ENCODE measurements around the gene BCKDK. TPM values are rescaled to one million over a fixed set of nuclear protein-coding genes. Genes with fewer than 3 reads are reported as not detected.

The BCKDK gene
- total RNA-seq, 2 donors from 2014 or later, result 18.3 to 61.0 TPM

GRCh38 chr16:31077592-31078396, 30.4 kb upstream of the BCKDK start:
- no peaks in the 10 kb centered on the region for H3K9me3 Mint-ChIP-seq
- peak overlapping the region; percentile 23 to 71 for H3K27ac Mint-ChIP-seq
- H3K36me3 Mint-ChIP-seq, result peaks cover 18 to 24% of the 10 kb centered on the region in 2 donors
- DNase-seq (ENCODE audit: low spot score in 2 of 2) (no peak), ATAC-seq (no peak)

GRCh38 chr16:31078597-31079341, 29.4 kb upstream of the BCKDK start:
- H3K36me3 Mint-ChIP-seq, result peaks cover 15 to 20% of the 10 kb centered on the region in 2 donors
- no peaks in the 10 kb centered on the region for H3K9me3 Mint-ChIP-seq
- peak overlapping the region; percentile 71 to 84 for H3K27ac Mint-ChIP-seq
- DNase-seq (ENCODE audit: low spot score in 2 of 2), result no peak
- ATAC-seq, result no peak

GRCh38 chr16:31079342-31079944, 28.7 kb upstream of the BCKDK start:
- peaks cover 13 to 18% of the 10 kb centered on the region in 2 donors for H3K36me3 Mint-ChIP-seq
- no peaks in the 10 kb centered on the region for H3K9me3 Mint-ChIP-seq
- H3K27ac Mint-ChIP-seq, result peak overlapping the region; percentile 71 to 84
- DNase-seq (ENCODE audit: low spot score in 2 of 2), result no peak
- ATAC-seq, result no peak

- ATAC-seq (no peak), DNase-seq (ENCODE audit: low spot score in 2 of 2) (no peak)
- Mint-ChIP-seq H3K27ac (peak overlapping the region in 1 of 2 donors; percentile 71), H3K36me3 (peaks cover 6 to 11% of the 10 kb centered on the region in 2 donors), H3K9me3 (no peaks in the 10 kb centered on the region)
Observed at GRCh38 chr16:31080035-31080629, 28.1 kb upstream of the BCKDK start.

GRCh38 chr16:31080756-31081419, 27.3 kb upstream of the BCKDK start:
- peaks cover 6 to 9% of the 10 kb centered on the region in 2 donors for H3K36me3 Mint-ChIP-seq
- no peak for DNase-seq (ENCODE audit: low spot score in 2 of 2)
- H3K27ac Mint-ChIP-seq, result peak overlapping the region; percentile 44 to 71

GRCh38 chr16:31081428-31082351, 26.5 kb upstream of the BCKDK start:
- H3K27ac Mint-ChIP-seq, result peak overlapping the region; percentile 48 to 71
- ATAC-seq, result no peak
- no peaks in the 10 kb centered on the region for H3K9me3 Mint-ChIP-seq

More at GRCh38 chr16:31080756-31081419, 27.3 kb upstream of the BCKDK start:
- H3K9me3 Mint-ChIP-seq, result no peaks in the 10 kb centered on the region
- ATAC-seq, result no peak

DNA sequence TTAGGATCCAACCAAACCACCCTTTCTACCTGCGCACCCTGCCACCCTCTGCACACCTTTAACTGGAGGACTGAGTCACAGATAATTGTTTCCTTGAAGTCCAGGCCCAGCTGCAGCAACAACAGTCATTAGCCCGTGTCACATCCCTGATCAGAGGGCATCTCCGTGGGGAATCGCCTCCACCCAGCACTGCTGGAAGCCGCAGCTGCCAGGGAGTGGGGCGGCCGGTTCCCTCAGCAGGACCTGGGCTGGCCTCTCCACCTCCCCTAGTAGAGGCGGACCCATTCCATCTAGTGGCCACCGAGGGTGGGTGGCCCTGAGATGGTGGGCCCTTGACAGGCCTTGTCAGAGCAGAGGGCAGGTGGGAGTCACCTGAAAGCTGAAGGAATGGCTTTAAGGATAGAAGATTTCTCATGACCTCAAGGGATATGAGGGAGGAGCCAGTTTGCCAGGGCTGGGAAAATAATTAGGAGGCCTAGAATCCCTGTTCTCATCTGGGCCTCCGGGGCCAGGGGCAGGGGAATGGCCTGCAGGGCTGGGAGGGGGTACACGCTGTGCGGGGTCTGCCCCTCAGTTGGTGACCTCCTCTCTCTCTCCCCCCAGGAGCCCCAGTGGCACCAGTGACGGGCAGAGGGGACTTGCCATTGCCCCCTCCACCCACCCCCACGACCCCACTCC, 25.7 kb upstream of the BCKDK start:
- Mint-ChIP-seq H3K27ac (peak overlapping the region in 1 of 2 donors; percentile 48), H3K9me3 (no peaks in the 10 kb centered on the region), H3K36me3 (peaks cover 6 to 8% of the 10 kb centered on the region in 2 donors)
- DNase-seq (ENCODE audit: low spot score in 2 of 2) (no peak), ATAC-seq (no peak)

More at GRCh38 chr16:31081428-31082351, 26.5 kb upstream of the BCKDK start:
- DNase-seq (ENCODE audit: low spot score in 2 of 2), result no peak
- H3K36me3 Mint-ChIP-seq, result peaks cover 6 to 9% of the 10 kb centered on the region in 2 donors

- Mint-ChIP-seq H3K36me3 (peaks cover 3% of the 10 kb centered on the region in 2 donors), H3K9me3 (no peaks in the 10 kb centered on the region), H3K27ac (no peak overlapping the region)
- no peak for DNase-seq (ENCODE audit: low spot score in 2 of 2)
- no peak for ATAC-seq
Observed at GRCh38 chr16:31083081-31083480, 25.1 kb upstream of the BCKDK start.

DNA sequence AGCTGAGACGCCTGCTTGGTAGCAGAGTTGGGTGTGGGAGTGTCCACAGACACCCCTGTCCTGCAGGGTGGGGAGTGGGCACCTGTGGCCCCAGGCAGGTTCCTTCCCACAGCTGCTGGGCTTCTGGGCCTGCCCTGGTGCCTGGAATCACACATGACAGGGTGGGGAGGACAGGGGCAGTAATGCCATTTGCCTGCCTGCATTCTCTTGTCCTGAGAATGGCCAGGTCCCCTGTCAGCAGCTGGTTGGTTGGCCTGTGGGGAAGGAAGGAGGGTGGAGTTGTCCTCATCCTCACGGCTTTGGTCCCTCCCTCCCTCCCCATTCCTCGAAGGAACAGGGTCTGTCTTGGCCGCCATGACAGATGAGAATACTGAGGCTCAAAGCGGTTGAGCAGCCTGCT, 24.6 kb upstream of the BCKDK start:
- ATAC-seq, result no peak
- H3K9me3 Mint-ChIP-seq, result no peaks in the 10 kb centered on the region
- DNase-seq (ENCODE audit: low spot score in 2 of 2), result no peak
- H3K27ac Mint-ChIP-seq, result no peak overlapping the region
- no peaks in the 10 kb centered on the region for H3K36me3 Mint-ChIP-seq

DNA sequence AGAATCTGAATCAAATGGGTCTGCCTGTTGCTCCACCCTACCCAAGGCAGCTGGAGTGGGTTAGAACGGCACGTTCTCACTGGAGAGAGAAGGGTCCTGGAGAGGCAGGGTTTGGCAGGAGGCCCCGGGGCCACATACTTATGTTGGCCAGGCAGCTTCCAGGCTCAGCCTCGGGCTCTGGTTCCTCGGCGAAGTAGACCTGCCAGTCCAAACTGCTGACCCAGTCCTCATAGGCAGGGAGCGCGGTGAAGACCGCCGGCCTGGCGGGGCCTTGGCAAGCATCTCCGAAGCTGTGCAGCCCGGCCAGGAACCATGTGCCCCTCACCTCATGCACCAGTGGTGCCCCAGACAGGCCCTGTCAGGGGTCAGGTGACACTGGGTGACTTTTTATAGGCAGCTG, 24.2 kb upstream of the BCKDK start:
- Mint-ChIP-seq H3K27ac (no peak overlapping the region), H3K36me3 (no peaks in the 10 kb centered on the region), H3K9me3 (no peaks in the 10 kb centered on the region)
- ATAC-seq (no peak), DNase-seq (ENCODE audit: low spot score in 2 of 2) (no peak)

GRCh38 chr16:31084584-31085302, 23.4 kb upstream of the BCKDK start:
- ATAC-seq (peak in 1 of 2 donors; percentile 8), DNase-seq (ENCODE audit: low spot score in 2 of 2) (no peak)
- no peaks in the 10 kb centered on the region for H3K9me3 Mint-ChIP-seq
- H3K36me3 Mint-ChIP-seq, result no peaks in the 10 kb centered on the region
- peak overlapping the region in 1 of 2 donors; percentile 54 for H3K27ac Mint-ChIP-seq

GRCh38 chr16:31085411-31085810, 22.8 kb upstream of the BCKDK start:
- Mint-ChIP-seq H3K9me3 (no peaks in the 10 kb centered on the region), H3K36me3 (peaks cover 0 to under 1% of the 10 kb centered on the region in 2 donors), H3K27ac (peak overlapping the region in 1 of 2 donors; percentile 54)
- DNase-seq (ENCODE audit: low spot score in 2 of 2) (no peak), ATAC-seq (no peak)

DNA sequence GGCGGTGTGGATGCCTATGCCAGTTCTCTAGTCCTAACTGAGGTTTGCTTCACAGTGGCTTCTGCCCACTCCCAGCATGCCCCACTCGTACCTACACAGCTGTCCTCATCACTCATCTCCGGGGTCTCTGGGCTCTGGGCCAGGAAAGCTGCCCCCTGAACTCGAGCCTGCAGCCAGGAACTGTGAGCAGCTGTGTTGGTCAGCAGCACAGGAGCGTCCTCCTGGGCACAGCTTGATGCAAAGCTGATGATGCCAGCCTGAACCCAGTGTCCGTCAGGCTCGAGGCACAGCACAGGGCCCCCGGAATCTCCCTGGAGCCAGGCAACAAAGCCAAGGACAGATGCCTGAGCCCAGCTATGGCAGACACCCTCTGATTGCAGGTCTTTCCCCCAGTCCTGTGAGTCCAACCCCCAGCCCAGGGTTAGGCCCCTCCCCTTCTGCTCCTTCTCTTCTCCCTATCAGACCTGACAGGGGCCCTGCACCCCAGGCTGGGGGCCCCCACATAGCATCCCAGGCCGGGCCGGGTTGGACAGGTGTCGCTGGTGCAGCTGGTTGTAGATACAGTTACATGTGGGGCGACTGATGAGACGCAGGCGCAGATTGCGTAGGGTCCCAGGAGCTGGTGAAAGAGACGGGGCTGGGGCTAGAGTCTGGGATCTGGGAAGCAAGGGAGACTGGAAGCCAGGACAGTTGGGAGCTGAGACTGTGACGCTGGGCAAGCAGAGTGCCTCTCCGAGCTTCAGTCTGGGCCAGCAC, 22.1 kb upstream of the BCKDK start:
- peak overlapping the region in 1 of 2 donors; percentile 54 for H3K27ac Mint-ChIP-seq

GRCh38 chr16:31086629-31086906, 21.6 kb upstream of the BCKDK start:
- ATAC-seq (no peak), DNase-seq (ENCODE audit: low spot score in 2 of 2) (no peak)
- H3K9me3 Mint-ChIP-seq, result no peaks in the 10 kb centered on the region
- peaks cover 0 to 5% of the 10 kb centered on the region in 2 donors for H3K36me3 Mint-ChIP-seq
- peak overlapping the region in 1 of 2 donors; percentile 54 for H3K27ac Mint-ChIP-seq

More for the DNA sequence above, 22.1 kb upstream of the BCKDK start:
- Mint-ChIP-seq H3K36me3 (peaks cover 0 to 5% of the 10 kb centered on the region in 2 donors), H3K9me3 (no peaks in the 10 kb centered on the region)
- ATAC-seq, result no peak
- no peak for DNase-seq (ENCODE audit: low spot score in 2 of 2)
